GM23338 (cell line): Measurements from ENCODE around the gene EFEMP1. TPM values are rescaled to one million over a fixed set of nuclear protein-coding genes. Genes with fewer than 3 reads are reported as not detected.

Source experiments
- ATAC-seq: fragments of 200-7000 bp; cut with Tn5 transposase; 3 replicates; pipeline ENCODE4 v1.9.1; 2020
- DNase-seq: peaks from one replicate; pipeline ENCODE4 v3.0.0-alpha.2; 2015; ENCODE audit warnings: low spot score
- H2AFZ ChIP-seq: fragments of 200-600 bp; sonication (generic); 2 replicates; pipeline ENCODE4 v1.8.0; 2016; ENCODE audit warnings: antibody characterized with exemption, mild to moderate bottlenecking, moderate library complexity
- H3F3A ChIP-seq: fragments of 200-600 bp; sonication (generic); replicated peaks from 2 replicates; pipeline ENCODE4 v1.8.0; 2017; ENCODE audit warnings: antibody characterized with exemption, mixed run types, low read depth
- H3K27ac ChIP-seq: fragments of 200-600 bp; sonication (generic); 2 replicates; pipeline ENCODE4 v1.6.1; 2016; ENCODE audit warnings: low read depth
- H3K27me3 ChIP-seq: fragments of 200-600 bp; sonication (generic); 2 replicates; pipeline ENCODE4 v1.8.0; 2016; ENCODE audit warnings: mild to moderate bottlenecking, mixed run types, moderate library complexity; ENCODE audit not compliant: insufficient read depth
- H3K36me3 ChIP-seq: fragments of 200-600 bp; sonication (generic); 2 replicates; pipeline ENCODE4 v1.8.0; 2016; ENCODE audit warnings: mild to moderate bottlenecking; ENCODE audit not compliant: insufficient read depth
- H3K4me1 ChIP-seq: fragments of 200-600 bp; sonication (generic); 2 replicates; pipeline ENCODE4 v1.8.0; 2016; ENCODE audit warnings: mild to moderate bottlenecking, moderate library complexity; ENCODE audit not compliant: insufficient read depth
- H3K4me2 ChIP-seq: fragments of 200-600 bp; sonication (generic); 2 replicates; pipeline ENCODE4 v1.7.1; 2017; ENCODE audit warnings: mixed run types
- H3K4me3 ChIP-seq: fragments of 200-600 bp; sonication (generic); 2 replicates; pipeline ENCODE4 v1.6.1; 2016; ENCODE audit warnings: mixed run types
- H3K79me2 ChIP-seq: fragments of 200-600 bp; sonication (generic); replicated peaks from 2 replicates; pipeline ENCODE4 v1.8.0; 2017; ENCODE audit warnings: mild to moderate bottlenecking; ENCODE audit not compliant: insufficient read depth
- H3K9me2 ChIP-seq: fragments of 200-600 bp; sonication (generic); 2 replicates; pipeline ENCODE4 v1.8.0; 2017; ENCODE audit not compliant: insufficient read depth
- H4K20me1 ChIP-seq: fragments of 200-600 bp; sonication (generic); replicated peaks from 2 replicates; pipeline ENCODE4 v1.8.0; 2017; ENCODE audit warnings: mild to moderate bottlenecking; ENCODE audit not compliant: insufficient read depth
- H3K27ac Mint-ChIP-seq: 2 replicates; pipeline ENCODE4 v1.8.0; 2020; ENCODE audit warnings: inconsistent platforms, mild to moderate bottlenecking, moderate library complexity, mixed read lengths
- H3K27me3 Mint-ChIP-seq: 3 replicates; pipeline ENCODE4 v1.8.0; 2022; ENCODE audit warnings: low read depth, mild to moderate bottlenecking, moderate library complexity, mixed read lengths, inconsistent platforms; ENCODE audit not compliant: insufficient read depth, poor library complexity
- H3K36me3 Mint-ChIP-seq: 3 replicates; pipeline ENCODE4 v1.8.0; 2021; ENCODE audit warnings: low read depth, mild to moderate bottlenecking, inconsistent platforms, moderate library complexity, mixed read lengths
- H3K4me1 Mint-ChIP-seq: 3 replicates; pipeline ENCODE4 v1.8.0; 2020; ENCODE audit warnings: mild to moderate bottlenecking, inconsistent platforms, mixed read lengths
- H3K4me3 Mint-ChIP-seq: 3 replicates; pipeline ENCODE4 v1.8.0; 2021; ENCODE audit warnings: moderate library complexity, mild to moderate bottlenecking, inconsistent platforms, mixed read lengths
- H3K9me3 Mint-ChIP-seq: 3 replicates; pipeline ENCODE4 v1.8.0; 2020; ENCODE audit warnings: moderate library complexity, mild to moderate bottlenecking, inconsistent platforms, mixed read lengths
- CREB1 ChIP-seq: fragments of 250-450 bp; sonication (Bioruptor Pico); IDR thresholded peaks from 2 replicates; pipeline ENCODE4 v1.5.0; 2020; ENCODE audit warnings: low read depth, mild to moderate bottlenecking, moderate library complexity
- EZH2 ChIP-seq: fragments of 200-600 bp; sonication (generic); IDR thresholded peaks from one replicate; pipeline ENCODE4 v1.8.0; 2017; ENCODE audit warnings: antibody characterized with exemption, mild to moderate bottlenecking, low read depth; ENCODE audit not compliant: unreplicated experiment
- EZH2phosphoT487 ChIP-seq: fragments of 200-600 bp; sonication (generic); IDR thresholded peaks from one replicate; pipeline ENCODE4 v1.8.1; 2018; ENCODE audit warnings: antibody characterized with exemption; ENCODE audit not compliant: unreplicated experiment
- JUNB ChIP-seq: IDR thresholded peaks from one replicate; pipeline ENCODE4 v1.6.1; 2016; ENCODE audit warnings: antibody characterized with exemption; ENCODE audit not compliant: unreplicated experiment
- NANOG ChIP-seq: IDR thresholded peaks from 2 replicates; pipeline ENCODE4 v1.6.1; 2016; ENCODE audit warnings: antibody characterized with exemption, borderline replicate concordance
- POLR2AphosphoS5 ChIP-seq: IDR thresholded peaks from 2 replicates; pipeline ENCODE4 v1.6.1; 2016; ENCODE audit warnings: antibody characterized with exemption, low read depth
- REST ChIP-seq: IDR thresholded peaks from one replicate; pipeline ENCODE4 v1.6.1; 2018; ENCODE audit warnings: antibody characterized with exemption; ENCODE audit not compliant: unreplicated experiment
- STAT1 ChIP-seq: IDR thresholded peaks from one replicate; pipeline ENCODE4 v1.6.1; 2016; ENCODE audit warnings: antibody characterized with exemption; ENCODE audit not compliant: unreplicated experiment
- ZNF114 ChIP-seq: fragments of 250-450 bp; sonication (Bioruptor Pico); IDR thresholded peaks from 2 replicates; pipeline ENCODE4 v1.5.0; 2020; ENCODE audit warnings: mild to moderate bottlenecking, moderate library complexity
- ZNF331 ChIP-seq: fragments of 250-450 bp; sonication (Bioruptor Pico); IDR thresholded peaks from 2 replicates; pipeline ENCODE4 v1.5.0; 2020; ENCODE audit warnings: low read depth, mild to moderate bottlenecking, moderate library complexity
- ZNF462 ChIP-seq: fragments of 250-450 bp; sonication (Bioruptor Pico); IDR thresholded peaks from 2 replicates; pipeline ENCODE4 v1.5.0; 2020; ENCODE audit warnings: mild to moderate bottlenecking, moderate library complexity
- polyA plus RNA-seq: library from polyadenylated mRNA; unstranded; fragments of >200 nt; fragmentation: Nextera tagmentation; extraction: Ambion mirVana; gene quantifications from 2 replicates; pipeline ENCODE4 v1.2.1, GENCODE V29; 2016
- total RNA-seq: library from RNA; depleted of rRNA; stranded (reverse); fragments of >200 nt; shearing (Covaris generic); gene quantifications from 2 replicates; pipeline ENCODE4 v1.2.3, GENCODE V29; 2014
- TF ChIP-seq, protein P1 (sequence below): IDR thresholded peaks from 2 replicates; pipeline ENCODE4 v1.6.1; 2016; ENCODE audit warnings: antibody characterized with exemption
- TF ChIP-seq, protein P2 (sequence below), 2 experiments: fragments of 200-600 bp in 1 of 2; sonication (generic) in 1 of 2; conservative IDR thresholded peaks; 2 replicates each; pipeline versions ENCODE4 v1.5.1 to v1.6.1; 2016 to 2017; ENCODE audit warnings: antibody characterized with exemption in 2 of 2, low read depth in 2 of 2, mild to moderate bottlenecking in 2 of 2, moderate library complexity in 1 of 2

Gene EFEMP1
- total and polyA plus RNA-seq, 2 experiments from 2014 or later, result 12.6 to 22.5 TPM

- no peaks in the 10 kb centered on the region; the same call in 1 of the 2 replicates for H3K36me3 ChIP-seq
- Mint-ChIP-seq H3K4me1 (peaks cover 12% of the 10 kb centered on the region; the same call in 2 of the 3 replicates), H3K9me3 (no peaks in the 10 kb centered on the region), H3K4me3 (no peak overlapping the region), H3K27ac (no peak overlapping the region), H3K27me3 (peaks cover 2% of the 10 kb centered on the region), H3K36me3 (no peaks in the 10 kb centered on the region)
- H3K27ac ChIP-seq, result no peak overlapping the region
- H2AFZ ChIP-seq, result no peak overlapping the region
- no peaks in the 10 kb centered on the region for H3K27me3 ChIP-seq
- no peaks in the 10 kb centered on the region for H4K20me1 ChIP-seq
- no peaks in the 10 kb centered on the region for H3K9me2 ChIP-seq
- no peak overlapping the region for H3K4me2 ChIP-seq
- DNase-seq (no peak), ATAC-seq (no peak)
- H3K4me1 ChIP-seq, result no peaks in the 10 kb centered on the region
- H3K79me2 ChIP-seq, result no peaks in the 10 kb centered on the region
- no peaks in the 10 kb centered on the region for H3F3A ChIP-seq
- TF ChIP-seq, protein P1, sequence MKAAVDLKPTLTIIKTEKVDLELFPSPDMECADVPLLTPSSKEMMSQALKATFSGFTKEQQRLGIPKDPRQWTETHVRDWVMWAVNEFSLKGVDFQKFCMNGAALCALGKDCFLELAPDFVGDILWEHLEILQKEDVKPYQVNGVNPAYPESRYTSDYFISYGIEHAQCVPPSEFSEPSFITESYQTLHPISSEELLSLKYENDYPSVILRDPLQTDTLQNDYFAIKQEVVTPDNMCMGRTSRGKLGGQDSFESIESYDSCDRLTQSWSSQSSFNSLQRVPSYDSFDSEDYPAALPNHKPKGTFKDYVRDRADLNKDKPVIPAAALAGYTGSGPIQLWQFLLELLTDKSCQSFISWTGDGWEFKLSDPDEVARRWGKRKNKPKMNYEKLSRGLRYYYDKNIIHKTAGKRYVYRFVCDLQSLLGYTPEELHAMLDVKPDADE, result no peak
- TF ChIP-seq ZNF114 (CRISPR knock-in tag) (no peak), JUNB (no peak), ZNF462 (CRISPR knock-in tag) (no peak), NANOG (no peak), EZH2phosphoT487 (no peak), EZH2 (no peak), ZNF331 (CRISPR knock-in tag) (no peak), REST (no peak), STAT1 (no peak), POLR2AphosphoS5 (no peak), CREB1 (CRISPR knock-in tag) (no peak)
- TF ChIP-seq, protein P2, sequence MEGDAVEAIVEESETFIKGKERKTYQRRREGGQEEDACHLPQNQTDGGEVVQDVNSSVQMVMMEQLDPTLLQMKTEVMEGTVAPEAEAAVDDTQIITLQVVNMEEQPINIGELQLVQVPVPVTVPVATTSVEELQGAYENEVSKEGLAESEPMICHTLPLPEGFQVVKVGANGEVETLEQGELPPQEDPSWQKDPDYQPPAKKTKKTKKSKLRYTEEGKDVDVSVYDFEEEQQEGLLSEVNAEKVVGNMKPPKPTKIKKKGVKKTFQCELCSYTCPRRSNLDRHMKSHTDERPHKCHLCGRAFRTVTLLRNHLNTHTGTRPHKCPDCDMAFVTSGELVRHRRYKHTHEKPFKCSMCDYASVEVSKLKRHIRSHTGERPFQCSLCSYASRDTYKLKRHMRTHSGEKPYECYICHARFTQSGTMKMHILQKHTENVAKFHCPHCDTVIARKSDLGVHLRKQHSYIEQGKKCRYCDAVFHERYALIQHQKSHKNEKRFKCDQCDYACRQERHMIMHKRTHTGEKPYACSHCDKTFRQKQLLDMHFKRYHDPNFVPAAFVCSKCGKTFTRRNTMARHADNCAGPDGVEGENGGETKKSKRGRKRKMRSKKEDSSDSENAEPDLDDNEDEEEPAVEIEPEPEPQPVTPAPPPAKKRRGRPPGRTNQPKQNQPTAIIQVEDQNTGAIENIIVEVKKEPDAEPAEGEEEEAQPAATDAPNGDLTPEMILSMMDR (conservative IDR thresholded peaks at IDR 0.05; ENCODE audit: low read depth in 2 of 2), result no peak
- H3K4me3 ChIP-seq, result no peak overlapping the region
Measured at GRCh38 chr2:55891671-55892094, 31.9 kb downstream of the EFEMP1 start.
